ENCODE data around the gene GDA. TPM values are rescaled to one million over a fixed set of nuclear protein-coding genes. Genes with fewer than 3 reads are reported as not detected.

GDA gene
- total and polyA plus RNA-seq, 12 donors: 0.06 to 2.8 (median 0.61) TPM; not detected in 2

DNA sequence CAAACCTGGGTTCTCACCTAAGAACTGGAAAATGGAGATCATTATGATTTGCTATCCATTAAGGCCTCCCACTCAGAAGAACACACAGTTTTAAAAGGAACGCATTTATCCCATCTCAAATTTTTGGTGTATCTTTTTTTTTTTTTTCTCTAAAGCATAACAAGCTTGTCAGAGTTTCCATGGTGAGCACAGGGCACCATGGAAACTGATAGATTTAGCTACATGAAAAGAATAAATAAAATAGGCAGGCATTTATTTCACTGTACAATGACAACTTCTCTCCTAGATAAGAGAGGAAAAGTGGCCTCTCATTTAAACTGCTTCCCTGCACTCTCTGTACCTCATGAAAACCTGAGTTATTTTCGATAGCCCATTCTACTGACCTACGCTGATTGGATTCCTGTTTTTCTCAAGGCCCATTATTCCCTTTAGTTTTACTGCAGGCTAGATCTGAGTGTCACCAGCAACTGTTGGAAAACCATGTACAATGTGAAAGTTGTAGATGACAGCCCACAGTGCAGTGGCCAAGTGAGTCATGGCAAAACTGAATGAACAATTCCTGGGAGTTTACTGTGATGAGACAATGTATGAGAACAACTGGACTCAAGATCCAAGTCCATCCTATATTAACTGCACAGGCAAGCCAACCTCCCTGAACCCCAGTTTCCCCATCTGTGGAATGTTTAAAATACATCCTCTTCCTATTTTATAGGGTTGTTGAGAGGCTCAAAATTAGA lies 4.3 kb upstream of the GDA start:
- no peaks in the 10 kb centered on the region for H3K9me3 ChIP-seq (replicated peaks in 1 of 3)
- no peaks in the 10 kb centered on the region for H3K36me3 ChIP-seq (replicated peaks in 1 of 2)
- no peak overlapping the region for H3K4me3 ChIP-seq
- peaks cover 8% of the 10 kb centered on the region for H3K27me3 ChIP-seq
- peaks cover 0 to 4% of the 10 kb centered on the region in 2 donors for H3K4me1 ChIP-seq (replicated peaks in 1 of 2)
- DNase-seq: no peak
- TF ChIP-seq, protein P1, sequence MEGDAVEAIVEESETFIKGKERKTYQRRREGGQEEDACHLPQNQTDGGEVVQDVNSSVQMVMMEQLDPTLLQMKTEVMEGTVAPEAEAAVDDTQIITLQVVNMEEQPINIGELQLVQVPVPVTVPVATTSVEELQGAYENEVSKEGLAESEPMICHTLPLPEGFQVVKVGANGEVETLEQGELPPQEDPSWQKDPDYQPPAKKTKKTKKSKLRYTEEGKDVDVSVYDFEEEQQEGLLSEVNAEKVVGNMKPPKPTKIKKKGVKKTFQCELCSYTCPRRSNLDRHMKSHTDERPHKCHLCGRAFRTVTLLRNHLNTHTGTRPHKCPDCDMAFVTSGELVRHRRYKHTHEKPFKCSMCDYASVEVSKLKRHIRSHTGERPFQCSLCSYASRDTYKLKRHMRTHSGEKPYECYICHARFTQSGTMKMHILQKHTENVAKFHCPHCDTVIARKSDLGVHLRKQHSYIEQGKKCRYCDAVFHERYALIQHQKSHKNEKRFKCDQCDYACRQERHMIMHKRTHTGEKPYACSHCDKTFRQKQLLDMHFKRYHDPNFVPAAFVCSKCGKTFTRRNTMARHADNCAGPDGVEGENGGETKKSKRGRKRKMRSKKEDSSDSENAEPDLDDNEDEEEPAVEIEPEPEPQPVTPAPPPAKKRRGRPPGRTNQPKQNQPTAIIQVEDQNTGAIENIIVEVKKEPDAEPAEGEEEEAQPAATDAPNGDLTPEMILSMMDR (IDR thresholded peaks at IDR 0.05): no peak
- TF ChIP-seq POLR2A (IDR thresholded peaks at IDR 0.05): no peak
- intact Hi-C loops (cut with DNase I): no loop called here
- 76 to 89% (median 77%) methylated on average over 3 of the region's 3 CpGs for WGBS, 4 donors
- no peak overlapping the region for H3K27ac ChIP-seq

DNA sequence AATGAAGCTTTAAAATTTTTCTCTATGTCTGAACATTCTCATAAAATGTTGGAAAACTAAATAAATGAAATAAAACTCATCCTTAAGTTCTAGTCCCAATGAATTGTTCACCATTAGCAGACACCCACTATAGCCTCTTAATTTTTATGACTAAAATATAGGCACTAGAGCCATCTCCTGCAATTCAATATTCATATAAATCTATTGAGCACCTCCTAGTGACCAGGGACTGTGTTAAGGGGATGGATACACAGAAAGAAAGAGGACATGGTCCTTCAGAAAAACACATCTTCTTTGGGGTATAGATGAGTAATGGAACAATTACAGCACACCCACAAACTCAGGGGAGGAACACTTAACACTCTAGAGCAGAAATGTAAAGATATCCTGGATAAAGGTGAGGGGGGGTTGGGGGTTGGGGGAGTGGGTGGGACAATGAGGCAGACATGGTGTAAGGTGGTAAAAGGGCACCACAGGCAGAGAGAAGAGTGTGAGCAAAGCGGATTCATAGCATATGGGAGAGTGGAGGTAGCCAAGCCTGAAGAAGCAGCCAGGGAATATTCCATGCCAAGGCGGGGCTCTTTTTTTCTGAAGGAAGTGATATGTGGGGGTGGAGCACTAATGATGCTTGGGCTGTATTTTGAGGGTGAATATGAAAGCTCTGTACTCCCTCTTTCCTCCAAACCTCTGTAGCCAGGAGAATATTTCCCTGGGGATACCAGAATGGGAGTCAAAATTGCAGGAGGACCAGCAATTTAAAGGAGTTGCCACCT lies 3.3 kb upstream of the GDA start:
- no peak for DNase-seq
- TF ChIP-seq, protein P1 (IDR thresholded peaks at IDR 0.05): no peak
- TF ChIP-seq POLR2A (IDR thresholded peaks at IDR 0.05): no peak
- WGBS, 4 donors: 84 to 93% (median 89%) methylated on average over 2 of the region's 2 CpGs
- no peak overlapping the region for H3K27ac ChIP-seq
- peaks cover 0 to 4% of the 10 kb centered on the region in 2 donors for H3K4me1 ChIP-seq (replicated peaks in 1 of 2)
- H3K36me3 ChIP-seq (replicated peaks in 1 of 2): no peaks in the 10 kb centered on the region
- intact Hi-C loops (cut with DNase I): no loop called here
- H3K27me3 ChIP-seq: peaks cover 8% of the 10 kb centered on the region
- H3K9me3 ChIP-seq (replicated peaks in 1 of 3): no peaks in the 10 kb centered on the region
- H3K4me3 ChIP-seq: no peak overlapping the region

DNA sequence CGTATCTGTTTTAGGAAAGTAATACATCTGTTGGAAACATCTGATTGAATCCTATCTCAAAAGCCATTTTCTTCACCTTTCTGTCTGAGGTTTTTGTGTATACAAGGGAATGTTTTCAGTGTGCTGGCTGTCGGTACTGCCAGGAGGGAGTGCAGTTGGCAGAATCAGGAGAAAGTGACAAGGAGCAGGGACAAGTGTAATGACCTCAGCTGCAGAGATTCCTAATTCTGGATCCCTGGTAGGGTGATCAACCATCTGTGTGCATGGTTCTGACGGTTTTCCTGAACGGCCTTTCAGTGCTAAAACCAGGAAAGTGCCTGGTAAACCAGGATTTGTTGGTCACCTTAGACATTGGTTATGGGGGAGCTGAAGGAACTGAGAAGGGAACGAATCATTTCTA lies 1.6 kb upstream of the GDA start:
- Histone ChIP-seq H3K9me3 (replicated peaks in 1 of 3) (no peaks in the 10 kb centered on the region), H3K36me3 (replicated peaks in 1 of 2) (no peaks in the 10 kb centered on the region)
- intact Hi-C loops (cut with DNase I): no loop called here

DNA sequence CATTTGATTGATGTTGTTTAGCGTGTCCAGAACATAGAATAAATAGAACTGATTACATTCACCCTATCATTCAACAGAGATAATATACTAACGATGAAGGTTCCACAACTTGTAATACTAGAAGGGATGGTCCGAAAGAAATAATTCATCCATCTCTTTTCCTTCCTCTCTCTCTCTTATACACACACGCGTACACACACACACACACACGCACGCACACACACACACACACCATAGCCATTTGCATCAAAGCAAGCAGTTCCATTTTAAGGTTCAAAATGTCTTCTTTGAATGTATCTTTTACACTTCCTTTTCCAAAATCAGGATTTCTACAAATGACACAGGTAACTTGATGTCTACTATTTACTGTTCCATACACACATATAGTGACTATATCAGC lies 887 bp downstream of the GDA start:
- Histone ChIP-seq H3K27me3 (peaks cover 8% of the 10 kb centered on the region), H3K4me1 (replicated peaks in 1 of 2) (peaks cover 0 to 4% of the 10 kb centered on the region in 2 donors), H3K27ac (no peak overlapping the region), H3K4me3 (no peak overlapping the region), H3K9me3 (replicated peaks in 1 of 3) (no peaks in the 10 kb centered on the region), H3K36me3 (replicated peaks in 1 of 2) (no peaks in the 10 kb centered on the region)
- intact Hi-C loops (cut with DNase I): no loop called here
- TF ChIP-seq POLR2A (IDR thresholded peaks at IDR 0.05): no peak
- TF ChIP-seq, protein P1 (IDR thresholded peaks at IDR 0.05): no peak
- DNase-seq: no peak
- 60 to 75% (median 62%) methylated on average over 7 of the region's 7 CpGs for WGBS, 4 donors

More for the DNA sequence above, 1.6 kb upstream of the GDA start:
- Histone ChIP-seq H3K27ac (no peak overlapping the region), H3K4me1 (replicated peaks in 1 of 2) (peaks cover 0 to 4% of the 10 kb centered on the region in 2 donors), H3K4me3 (no peak overlapping the region), H3K27me3 (peaks cover 8% of the 10 kb centered on the region)
- 53 to 69% (median 60%) methylated on average over 5 of the region's 5 CpGs for WGBS, 4 donors
- TF ChIP-seq POLR2A (IDR thresholded peaks at IDR 0.05): no peak
- TF ChIP-seq, protein P1 (IDR thresholded peaks at IDR 0.05): no peak
- DNase-seq: no peak
